Endodermal cell (in vitro differentiated cells): ENCODE results near the gene INPP5F. TPM values are rescaled to one million over a fixed set of nuclear protein-coding genes. Genes with fewer than 3 reads are reported as not detected.

Source experiments
- DNase-seq: peaks from one replicate; pipeline ENCODE4 v3.0.0-alpha.2; 2017
- H3K27ac ChIP-seq: 2 replicates; pipeline ENCODE4 v1.5.1; 2013; ENCODE audit warnings: mild to moderate bottlenecking, low read depth, low read length, moderate library complexity
- H3K27me3 ChIP-seq: 2 replicates; pipeline ENCODE4 v1.6.1; 2013; ENCODE audit warnings: mild to moderate bottlenecking, low read length, moderate library complexity; ENCODE audit not compliant: insufficient read depth, control insufficient read depth, poor library complexity, severe bottlenecking
- H3K36me3 ChIP-seq: 2 replicates; pipeline ENCODE4 v1.7.0; 2013; ENCODE audit warnings: mild to moderate bottlenecking, low read length, moderate library complexity; ENCODE audit not compliant: control insufficient read depth, insufficient read depth
- H3K4me1 ChIP-seq: one replicate; pipeline ENCODE4 v1.7.0; 2013; ENCODE audit warnings: low read length; ENCODE audit not compliant: control insufficient read depth, insufficient read depth
- H3K4me3 ChIP-seq: 2 replicates; pipeline ENCODE4 v1.5.1; 2013; ENCODE audit warnings: mild to moderate bottlenecking, low read length, moderate library complexity
- H3K9ac ChIP-seq: 2 replicates; pipeline ENCODE4 v1.6.1; 2013; ENCODE audit warnings: mild to moderate bottlenecking, low read length, moderate library complexity; ENCODE audit not compliant: poor library complexity, severe bottlenecking; ENCODE audit errors: extremely low read depth
- H3K9me3 ChIP-seq: 2 replicates; pipeline ENCODE4 v1.6.1; 2013; ENCODE audit warnings: mild to moderate bottlenecking, low read length, moderate library complexity; ENCODE audit not compliant: control insufficient read depth
- H3K27ac Mint-ChIP-seq: 2 replicates; pipeline ENCODE4 v1.8.0; 2020; ENCODE audit warnings: mixed read lengths
- H3K27me3 Mint-ChIP-seq: 2 replicates; pipeline ENCODE4 v1.8.0; 2021; ENCODE audit warnings: mild to moderate bottlenecking, mixed read lengths; ENCODE audit not compliant: insufficient read depth
- H3K36me3 Mint-ChIP-seq: 2 replicates; pipeline ENCODE4 v1.8.0; 2020; ENCODE audit warnings: low read depth, mixed read lengths
- H3K4me1 Mint-ChIP-seq: 2 replicates; pipeline ENCODE4 v1.8.0; 2020; ENCODE audit warnings: mixed read lengths
- H3K4me3 Mint-ChIP-seq: 2 replicates; pipeline ENCODE4 v1.8.0; 2020; ENCODE audit warnings: mild to moderate bottlenecking, moderate library complexity, mixed read lengths
- H3K9me3 Mint-ChIP-seq: 2 replicates; pipeline ENCODE4 v1.8.0; 2020; ENCODE audit warnings: mild to moderate bottlenecking, mixed read lengths
- CTCF ChIP-seq: fragments of 200-600 bp; sonication (generic); conservative IDR thresholded peaks from 2 replicates; pipeline ENCODE4 v1.5.0; 2021; ENCODE audit warnings: antibody characterized with exemption, mild to moderate bottlenecking
- WGBS, 2 experiments: methylation state at CpG; one replicate each; pipeline versions ENCODE4 v1.1.5 to v1.1.7; 2013; ENCODE audit warnings: missing lambda C conversion rate in 2 of 2, mixed read lengths in 1 of 2; ENCODE audit not compliant: insufficient coverage in 1 of 2, insufficient read length in 1 of 2; 5-methylcytosine and 5-hydroxymethylcytosine counted together
- total RNA-seq, 2 donors: library from RNA; stranded (reverse); fragmentation: NEBNext Ultra II Directional in 1 of 2; extraction: Animal tissue kit (Norgen Biotek cat#: 25700) in 1 of 2; gene quantifications; 2 replicates in 1 of 2; 3 replicates in 1 of 2; pipeline ENCODE4 v1.2.1, GENCODE V29; 2021

The INPP5F gene
- total RNA-seq, 2 donors from 2014 or later = 74.4 to 75.6 TPM

GRCh38 chr10:119680650-119681081 lies 45.2 kb upstream of the INPP5F start:
- peaks cover 15% of the 10 kb centered on the region for H3K36me3 Mint-ChIP-seq
- no peak overlapping the region for H3K4me3 Mint-ChIP-seq
- no peak for TF ChIP-seq CTCF
- no peak overlapping the region for H3K9ac ChIP-seq
- H3K9me3 ChIP-seq = no peaks in the 10 kb centered on the region
- H3K27me3 Mint-ChIP-seq = peaks cover 3% of the 10 kb centered on the region
- H3K27me3 ChIP-seq = no peaks in the 10 kb centered on the region
- H3K27ac ChIP-seq = no peak overlapping the region
- no peak for DNase-seq
- H3K9me3 Mint-ChIP-seq = peaks cover 9% of the 10 kb centered on the region
- WGBS, 2 experiments = 90 to 95% methylated on average over 7 to 9 of the region's 9 CpGs
- H3K36me3 ChIP-seq = peaks cover 25% of the 10 kb centered on the region
- H3K27ac Mint-ChIP-seq = no peak overlapping the region
- H3K4me1 ChIP-seq = no peaks in the 10 kb centered on the region
- no peaks in the 10 kb centered on the region for H3K4me1 Mint-ChIP-seq
- H3K4me3 ChIP-seq = no peak overlapping the region

- H3K27ac Mint-ChIP-seq = peak overlapping the region; percentile 98
- H3K4me1 ChIP-seq = peaks cover 5% of the 10 kb centered on the region
- peaks cover 3% of the 10 kb centered on the region for H3K27me3 Mint-ChIP-seq
- H3K36me3 Mint-ChIP-seq = no peaks in the 10 kb centered on the region
- H3K4me3 Mint-ChIP-seq = peak overlapping the region; percentile 61
- no peaks in the 10 kb centered on the region for H3K36me3 ChIP-seq
- DNase-seq = peak; percentile 92
- peak overlapping the region; percentile 78 for H3K4me3 ChIP-seq
- 7% methylated on average over 11 to 24 of the region's 24 CpGs for WGBS, 2 experiments
- TF ChIP-seq CTCF = peak; percentile 99
- peak overlapping the region; percentile 60 for H3K9ac ChIP-seq
- no peaks in the 10 kb centered on the region for H3K9me3 ChIP-seq
- peak overlapping the region; percentile 34 for H3K27ac ChIP-seq
- H3K27me3 ChIP-seq = no peaks in the 10 kb centered on the region
- peaks cover 27% of the 10 kb centered on the region for H3K4me1 Mint-ChIP-seq
- H3K9me3 Mint-ChIP-seq = peaks cover 8% of the 10 kb centered on the region
Measured at GRCh38 chr10:119686465-119687191, 39.2 kb upstream of the INPP5F start.

GRCh38 chr10:119687192-119688032 lies 38.4 kb upstream of the INPP5F start:
- Histone ChIP-seq H3K4me1 (peaks cover 5% of the 10 kb centered on the region), H3K9ac (peak overlapping the region; percentile 60), H3K27ac (peak overlapping the region; percentile 34), H3K27me3 (no peaks in the 10 kb centered on the region), H3K36me3 (no peaks in the 10 kb centered on the region), H3K9me3 (no peaks in the 10 kb centered on the region), H3K4me3 (peak overlapping the region; percentile 78)
- Mint-ChIP-seq H3K4me1 (peaks cover 27% of the 10 kb centered on the region), H3K27ac (peak overlapping the region; percentile 98), H3K9me3 (peaks cover 3% of the 10 kb centered on the region), H3K27me3 (no peaks in the 10 kb centered on the region), H3K36me3 (no peaks in the 10 kb centered on the region), H3K4me3 (peak overlapping the region; percentile 61)
- DNase-seq = peak; percentile 98
- WGBS, 2 experiments = 2 to 6% methylated on average over 7 to 10 of the region's 10 CpGs
- TF ChIP-seq CTCF = no peak
